ENCODE measurements around the gene CXCL11.

CXCL11 gene

DNA sequence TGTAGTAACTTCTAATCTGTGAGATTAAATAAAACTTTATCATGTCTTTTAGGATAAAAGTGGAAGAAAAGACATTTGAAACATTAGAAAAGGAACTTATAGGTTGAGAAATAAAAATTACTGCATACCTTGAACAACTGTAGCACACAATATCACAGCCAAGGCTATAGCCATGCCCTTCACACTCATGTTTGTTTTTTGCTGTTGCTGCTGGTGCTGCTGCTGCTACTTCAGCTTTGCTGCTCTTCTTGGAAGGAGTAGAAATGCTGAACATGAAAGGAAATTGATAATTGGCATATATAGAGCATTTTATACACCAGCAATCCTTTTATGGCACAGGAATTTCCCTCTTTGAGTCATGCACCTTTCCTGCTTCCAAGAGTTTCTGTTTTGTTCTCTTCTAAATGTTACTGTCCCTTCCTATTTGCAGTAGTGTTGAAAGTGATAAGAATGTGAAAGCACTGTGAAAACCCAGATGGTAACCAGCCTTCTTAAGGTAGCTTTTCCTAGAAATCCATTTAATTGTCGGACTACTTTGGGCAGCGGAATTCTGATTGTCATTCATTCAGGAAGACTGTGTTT lies at the start of gene CXCL11:
Gene CXCL11, minus strand, starts transcription at position 272 of the 582 bp plus-strand sequence. Its CDS starts 83 bp downstream, at position 189.
- TF ChIP-seq EGR1 (IDR thresholded peaks at IDR 0.05) (no peak), EP300 (IDR thresholded peaks at IDR 0.05; ENCODE audit: borderline replicate concordance) (no peak), REST (IDR thresholded peaks at IDR 0.05; ENCODE audit: low read depth) (no peak), TAF1 (IDR thresholded peaks at IDR 0.05; ENCODE audit: low read depth) (no peak), NFIC (IDR thresholded peaks at IDR 0.05) (no peak), CREB1 (IDR thresholded peaks at IDR 0.05; ENCODE audit: low read depth) (no peak), ZBTB7A (IDR thresholded peaks at IDR 0.05; ENCODE audit: low read depth) (no peak), MAX (IDR thresholded peaks at IDR 0.05) (no peak)
- TF ChIP-seq, protein P1, sequence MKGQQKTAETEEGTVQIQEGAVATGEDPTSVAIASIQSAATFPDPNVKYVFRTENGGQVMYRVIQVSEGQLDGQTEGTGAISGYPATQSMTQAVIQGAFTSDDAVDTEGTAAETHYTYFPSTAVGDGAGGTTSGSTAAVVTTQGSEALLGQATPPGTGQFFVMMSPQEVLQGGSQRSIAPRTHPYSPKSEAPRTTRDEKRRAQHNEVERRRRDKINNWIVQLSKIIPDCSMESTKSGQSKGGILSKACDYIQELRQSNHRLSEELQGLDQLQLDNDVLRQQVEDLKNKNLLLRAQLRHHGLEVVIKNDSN (IDR thresholded peaks at IDR 0.05): no peak

DNA sequence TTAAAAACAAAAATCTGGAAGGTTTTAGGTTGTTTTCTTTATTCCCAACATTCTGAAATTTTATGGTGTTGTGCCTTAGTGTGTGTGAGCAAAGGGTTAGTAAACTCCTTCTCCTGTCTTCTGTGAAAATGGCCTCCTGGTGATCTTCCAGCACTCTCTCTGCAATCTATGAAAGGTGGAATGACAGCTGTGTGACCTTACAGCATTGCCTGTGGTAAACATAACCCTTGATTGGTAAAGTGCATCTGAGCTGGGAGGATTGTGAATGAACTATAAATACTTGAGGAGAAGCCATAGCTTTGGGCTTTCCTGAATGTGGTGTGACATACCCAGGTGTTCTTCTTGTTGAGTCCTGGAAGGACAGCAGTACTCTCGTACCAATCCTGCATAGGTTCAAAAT lies 48.7 kb upstream of the CXCL11 start:
- no peak for TF ChIP-seq TCF12 (IDR thresholded peaks at IDR 0.05; ENCODE audit: low read depth)
- TF ChIP-seq, protein P1 (IDR thresholded peaks at IDR 0.05): no peak
- TF ChIP-seq ZBTB7A (IDR thresholded peaks at IDR 0.05; ENCODE audit: low read depth): no peak
- no peak for TF ChIP-seq RAD21 (IDR thresholded peaks at IDR 0.05; ENCODE audit: low read depth)
- TF ChIP-seq REST (IDR thresholded peaks at IDR 0.05; ENCODE audit: low read depth): no peak
- no peak for TF ChIP-seq EP300 (IDR thresholded peaks at IDR 0.05; ENCODE audit: borderline replicate concordance)
- no peak for TF ChIP-seq TEAD4 (IDR thresholded peaks at IDR 0.05)

- TF ChIP-seq EP300 (IDR thresholded peaks at IDR 0.05; ENCODE audit: borderline replicate concordance): no peak
- TF ChIP-seq TCF12 (IDR thresholded peaks at IDR 0.05; ENCODE audit: low read depth): no peak
- no peak for TF ChIP-seq FOXM1 (IDR thresholded peaks at IDR 0.05; ENCODE audit: borderline replicate concordance, low read depth)
- no peak for TF ChIP-seq REST (IDR thresholded peaks at IDR 0.05; ENCODE audit: low read depth)
- TF ChIP-seq, protein P1 (IDR thresholded peaks at IDR 0.05): no peak
- TF ChIP-seq ZBTB7A (IDR thresholded peaks at IDR 0.05; ENCODE audit: low read depth): no peak
- TF ChIP-seq YY1 (IDR thresholded peaks at IDR 0.05; ENCODE audit: low read depth): no peak
- TF ChIP-seq CEBPB (IDR thresholded peaks at IDR 0.05): no peak
- TF ChIP-seq TEAD4 (IDR thresholded peaks at IDR 0.05): no peak
- TF ChIP-seq TAF1 (IDR thresholded peaks at IDR 0.05; ENCODE audit: low read depth): no peak
- TF ChIP-seq EGR1 (IDR thresholded peaks at IDR 0.05): no peak
- no peak for TF ChIP-seq RAD21 (IDR thresholded peaks at IDR 0.05; ENCODE audit: low read depth)
- TF ChIP-seq CREB1 (IDR thresholded peaks at IDR 0.05; ENCODE audit: low read depth): no peak
- no peak for TF ChIP-seq MAX (IDR thresholded peaks at IDR 0.05)
- TF ChIP-seq NFIC (IDR thresholded peaks at IDR 0.05): no peak
Measured at GRCh38 chr4:76083386-76083988, 47.6 kb upstream of the CXCL11 start.

DNA sequence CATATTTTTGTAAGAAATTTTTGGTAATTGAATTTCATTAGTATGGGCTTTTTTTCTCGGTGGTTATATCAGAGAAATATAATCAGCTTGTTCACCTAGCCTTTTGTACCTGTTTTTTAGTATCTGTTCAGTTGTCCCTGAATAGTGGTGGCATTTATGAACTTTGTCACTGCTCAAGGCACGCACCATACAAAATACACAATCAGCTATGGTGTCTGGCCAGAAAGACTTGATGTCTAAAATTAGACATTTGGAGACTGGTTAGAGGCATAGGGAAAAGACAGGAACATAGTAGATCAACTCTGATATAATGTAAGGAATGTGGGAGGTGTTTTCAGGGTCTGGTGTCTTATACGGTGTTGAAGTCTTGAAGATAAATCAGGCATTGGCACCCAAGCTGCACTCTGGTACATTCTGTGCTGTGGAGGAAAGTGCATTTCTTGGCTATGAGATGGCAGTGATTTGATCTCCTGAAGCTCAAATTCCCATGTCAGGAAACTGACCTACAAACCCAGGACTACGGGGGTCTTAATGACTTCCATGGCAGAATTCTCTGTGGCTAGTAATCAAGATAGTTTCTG lies 42.3 kb upstream of the CXCL11 start:
- no peak for TF ChIP-seq CEBPB (IDR thresholded peaks at IDR 0.05)
- TF ChIP-seq, protein P1 (IDR thresholded peaks at IDR 0.05): no peak
- TF ChIP-seq YY1 (IDR thresholded peaks at IDR 0.05; ENCODE audit: low read depth): no peak
- no peak for TF ChIP-seq FOXM1 (IDR thresholded peaks at IDR 0.05; ENCODE audit: borderline replicate concordance, low read depth)
- TF ChIP-seq EGR1 (IDR thresholded peaks at IDR 0.05): no peak
- no peak for TF ChIP-seq TAF1 (IDR thresholded peaks at IDR 0.05; ENCODE audit: low read depth)
- no peak for TF ChIP-seq NFIC (IDR thresholded peaks at IDR 0.05)
- no peak for TF ChIP-seq RAD21 (IDR thresholded peaks at IDR 0.05; ENCODE audit: low read depth)
- TF ChIP-seq REST (IDR thresholded peaks at IDR 0.05; ENCODE audit: low read depth): no peak
- TF ChIP-seq CREB1 (IDR thresholded peaks at IDR 0.05; ENCODE audit: low read depth): no peak
- TF ChIP-seq EP300 (IDR thresholded peaks at IDR 0.05; ENCODE audit: borderline replicate concordance): no peak
- no peak for TF ChIP-seq MAX (IDR thresholded peaks at IDR 0.05)
- TF ChIP-seq TEAD4 (IDR thresholded peaks at IDR 0.05): no peak
- TF ChIP-seq TCF12 (IDR thresholded peaks at IDR 0.05; ENCODE audit: low read depth): no peak
- TF ChIP-seq ZBTB7A (IDR thresholded peaks at IDR 0.05; ENCODE audit: low read depth): no peak

Measured in Ishikawa (cell line).